SK-N-MC (cell line): ENCODE data around the gene CCDC28B.

Experiments
- EZH2 ChIP-seq: fragments of 200-600 bp; sonication (generic); IDR thresholded peaks from one replicate; pipeline ENCODE4 v1.6.1; 2017; ENCODE audit warnings: antibody characterized with exemption
- FOXP2 ChIP-seq: optimal IDR thresholded peaks from 2 replicates; pipeline ENCODE3; 2011; ENCODE audit warnings: mild to moderate bottlenecking, moderate library complexity; ENCODE audit not compliant: insufficient read depth; ENCODE audit errors: extremely low read length, control extremely low read depth
- POLR2AphosphoS5 ChIP-seq: IDR thresholded peaks from 2 replicates; pipeline ENCODE4 v1.6.1; 2012; ENCODE audit warnings: mild to moderate bottlenecking, low read depth, low read length, borderline replicate concordance

- TF ChIP-seq POLR2AphosphoS5, result no peak
- no peak for TF ChIP-seq EZH2
- TF ChIP-seq FOXP2, result no peak
Measured at GRCh38 chr1:32151319-32151787, 49.0 kb upstream of the CCDC28B start.
